Measurements from ENCODE around the gene PDLIM3.

The PDLIM3 gene

DNA sequence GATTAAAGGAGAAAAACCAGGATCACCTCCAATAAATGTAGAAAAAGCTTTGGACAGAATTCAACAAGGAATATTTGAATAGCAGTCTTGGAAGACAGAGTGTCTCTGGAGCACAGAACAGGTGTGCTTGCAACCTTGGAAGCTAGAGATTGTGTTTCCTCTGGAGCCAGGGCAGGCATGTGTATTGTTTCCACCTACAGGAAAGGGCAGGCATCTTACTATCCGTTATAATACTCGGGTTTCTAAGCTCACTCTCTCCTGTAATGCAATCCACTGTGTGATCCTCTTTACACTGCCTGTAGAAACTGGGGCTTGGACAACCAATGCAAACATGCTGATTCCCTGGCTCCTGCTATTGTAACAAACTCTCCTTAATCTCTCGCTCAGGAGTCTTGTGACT is 78.2 kb downstream of the PDLIM3 start:
- H3K4me3 ChIP-seq (ENCODE audit: low read length), result no peak overlapping the region
- H3K27ac ChIP-seq (ENCODE audit: low read depth, low read length), result no peak overlapping the region
- H2BK5ac ChIP-seq (ENCODE audit: low read length), result no peak overlapping the region
- H3K4me2 ChIP-seq (ENCODE audit: low read length), result no peak overlapping the region
- no peak overlapping the region for H2BK120ac ChIP-seq (ENCODE audit: low read depth, low read length)
- H3K36me3 ChIP-seq (ENCODE audit: control insufficient read depth, insufficient read depth, low read length), result no peaks in the 10 kb centered on the region
- DNase-seq, result peak; percentile 36
- no CpG with 5 or more reads among the region's 3 CpGs for whole genome bisulfite sequencing (ENCODE audit: extremely low coverage, insufficient coverage, low lambda C conversion rate)
- H4K8ac ChIP-seq (ENCODE audit: low read depth, low read length), result no peak overlapping the region
- H3K56ac ChIP-seq (ENCODE audit: low read length), result no peak overlapping the region
- no peaks in the 10 kb centered on the region for H3K79me2 ChIP-seq (ENCODE audit: control insufficient read depth, insufficient read depth, low read length)
- no peaks in the 10 kb centered on the region for H3K79me1 ChIP-seq (ENCODE audit: low read length)
- H3K4ac ChIP-seq (ENCODE audit: low read depth, low read length), result no peak overlapping the region
- no peak overlapping the region for H2AK5ac ChIP-seq (ENCODE audit: low read length)
- H3K9ac ChIP-seq (ENCODE audit: low read length), result no peak overlapping the region
- no peaks in the 10 kb centered on the region for H3K27me3 ChIP-seq (ENCODE audit: insufficient read depth, low read length, poor library complexity)
- no peaks in the 10 kb centered on the region for H3K4me1 ChIP-seq (ENCODE audit: control insufficient read depth, low read depth, low read length)
- H3K18ac ChIP-seq (ENCODE audit: low read length), result no peak overlapping the region
- no peak overlapping the region for H2BK15ac ChIP-seq (replicated peaks; ENCODE audit: low read depth)
- no peak overlapping the region for H3K23ac ChIP-seq (ENCODE audit: low read length)
- H4K5ac ChIP-seq (ENCODE audit: low read length), result no peak overlapping the region

DNA sequence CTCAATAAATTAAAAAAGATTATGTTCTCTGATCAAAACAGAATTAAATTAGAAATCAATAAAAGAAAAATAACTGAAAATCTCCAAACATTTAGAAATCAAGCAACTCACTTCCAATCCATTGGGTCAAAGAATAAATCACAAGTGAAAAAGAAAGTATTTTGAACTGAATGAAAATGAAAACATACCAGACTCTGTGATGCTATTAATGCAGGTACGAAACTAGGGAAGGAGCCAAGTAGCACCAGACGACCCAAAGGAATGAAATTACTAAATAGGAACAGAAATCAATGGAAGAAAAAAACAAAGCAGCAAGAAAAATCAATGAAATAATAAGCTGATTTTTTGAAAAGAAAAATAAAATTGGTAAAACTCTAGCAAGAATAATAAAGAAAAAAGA is 79.2 kb downstream of the PDLIM3 start:
- Histone ChIP-seq H3K27ac (ENCODE audit: low read depth, low read length) (no peak overlapping the region), H3K9ac (ENCODE audit: low read length) (no peak overlapping the region), H4K5ac (ENCODE audit: low read length) (no peak overlapping the region), H3K27me3 (ENCODE audit: insufficient read depth, low read length, poor library complexity) (no peaks in the 10 kb centered on the region), H3K4me1 (ENCODE audit: control insufficient read depth, low read depth, low read length) (no peaks in the 10 kb centered on the region), H3K4me2 (ENCODE audit: low read length) (no peak overlapping the region), H3K36me3 (ENCODE audit: control insufficient read depth, insufficient read depth, low read length) (no peaks in the 10 kb centered on the region), H2BK15ac (replicated peaks; ENCODE audit: low read depth) (no peak overlapping the region), H3K4ac (ENCODE audit: low read depth, low read length) (no peak overlapping the region), H2BK120ac (ENCODE audit: low read depth, low read length) (no peak overlapping the region), H3K79me2 (ENCODE audit: control insufficient read depth, insufficient read depth, low read length) (no peaks in the 10 kb centered on the region), H2AK5ac (ENCODE audit: low read length) (no peak overlapping the region), H3K18ac (ENCODE audit: low read length) (no peak overlapping the region), H3K4me3 (ENCODE audit: low read length) (no peak overlapping the region), H2BK5ac (ENCODE audit: low read length) (no peak overlapping the region), H3K23ac (ENCODE audit: low read length) (no peak overlapping the region), H3K56ac (ENCODE audit: low read length) (no peak overlapping the region), H3K79me1 (ENCODE audit: low read length) (no peaks in the 10 kb centered on the region), H4K8ac (ENCODE audit: low read depth, low read length) (no peak overlapping the region)
- no peak for DNase-seq
- no CpG with 5 or more reads among the region's 2 CpGs for WGBS (ENCODE audit: extremely low coverage, insufficient coverage, low lambda C conversion rate)

Measured in mesendoderm (in vitro differentiated cells).